ENCODE results near the gene RALBP1. TPM values are rescaled to one million over a fixed set of nuclear protein-coding genes. Genes with fewer than 3 reads are reported as not detected.

Gene RALBP1
- total and polyA plus RNA-seq, 2 of the 8 experiments (the other 6 are each of a cell fraction or from before 2014, with no cell fraction given), result 40.3 to 67.8 TPM

DNA sequence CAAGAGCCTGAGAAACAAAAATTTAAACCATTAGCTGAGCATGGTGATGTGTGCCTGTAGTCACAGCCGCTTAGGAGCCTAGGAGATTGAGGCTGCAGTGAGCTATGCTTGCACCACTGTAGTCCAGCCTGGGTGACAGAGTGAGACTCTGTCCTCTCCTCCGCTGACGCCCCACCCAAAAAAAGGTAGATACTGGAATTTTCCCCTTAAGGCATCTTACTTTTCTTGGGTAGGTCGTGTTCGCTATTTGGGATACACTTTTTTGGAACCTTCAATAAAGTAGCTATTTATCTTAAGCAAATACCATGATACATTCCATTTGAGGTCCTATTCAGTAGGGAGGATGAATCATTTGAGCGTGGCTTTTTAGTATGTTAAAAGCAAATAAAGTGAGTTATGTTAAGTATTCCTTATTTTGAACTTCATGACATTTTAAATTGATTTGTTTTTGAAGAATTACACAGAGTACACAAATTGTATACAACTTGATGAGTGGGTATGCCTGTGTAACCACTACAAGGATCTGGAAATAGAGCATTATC is 38.7 kb downstream of the RALBP1 start (continued):
- TF ChIP-seq TCF12 (IDR thresholded peaks at IDR 0.05; ENCODE audit: low read depth, low read length), result no peak
- no peak for TF ChIP-seq GABPA (IDR thresholded peaks at IDR 0.05; ENCODE audit: borderline replicate concordance, insufficient read depth, low read length)
- no peak for TF ChIP-seq RNF2 (IDR thresholded peaks at IDR 0.05; ENCODE audit: borderline replicate concordance, low read depth, low read length, missing control alignments, poor library complexity, severe bottlenecking)
- no peak for TF ChIP-seq CTBP2 (IDR thresholded peaks at IDR 0.05; ENCODE audit: borderline replicate concordance, insufficient read depth, insufficient read length, low read length)
- TF ChIP-seq POU5F1 (IDR thresholded peaks at IDR 0.05; ENCODE audit: low read depth, low read length), result no peak
- TF ChIP-seq KDM5A (IDR thresholded peaks at IDR 0.05; ENCODE audit: low read length), result no peak
- no peak for TF ChIP-seq ZNF274 (IDR thresholded peaks at IDR 0.05; ENCODE audit: borderline replicate concordance, extremely low read depth, low read length)
- TF ChIP-seq CBX5 (IDR thresholded peaks at IDR 0.05; ENCODE audit: low read depth, low read length), result no peak
- TF ChIP-seq BACH1 (IDR thresholded peaks at IDR 0.05; ENCODE audit: low read length), result no peak

Measured in H1 (cell line).